ENCODE data around the gene KCNK6.

DNA sequence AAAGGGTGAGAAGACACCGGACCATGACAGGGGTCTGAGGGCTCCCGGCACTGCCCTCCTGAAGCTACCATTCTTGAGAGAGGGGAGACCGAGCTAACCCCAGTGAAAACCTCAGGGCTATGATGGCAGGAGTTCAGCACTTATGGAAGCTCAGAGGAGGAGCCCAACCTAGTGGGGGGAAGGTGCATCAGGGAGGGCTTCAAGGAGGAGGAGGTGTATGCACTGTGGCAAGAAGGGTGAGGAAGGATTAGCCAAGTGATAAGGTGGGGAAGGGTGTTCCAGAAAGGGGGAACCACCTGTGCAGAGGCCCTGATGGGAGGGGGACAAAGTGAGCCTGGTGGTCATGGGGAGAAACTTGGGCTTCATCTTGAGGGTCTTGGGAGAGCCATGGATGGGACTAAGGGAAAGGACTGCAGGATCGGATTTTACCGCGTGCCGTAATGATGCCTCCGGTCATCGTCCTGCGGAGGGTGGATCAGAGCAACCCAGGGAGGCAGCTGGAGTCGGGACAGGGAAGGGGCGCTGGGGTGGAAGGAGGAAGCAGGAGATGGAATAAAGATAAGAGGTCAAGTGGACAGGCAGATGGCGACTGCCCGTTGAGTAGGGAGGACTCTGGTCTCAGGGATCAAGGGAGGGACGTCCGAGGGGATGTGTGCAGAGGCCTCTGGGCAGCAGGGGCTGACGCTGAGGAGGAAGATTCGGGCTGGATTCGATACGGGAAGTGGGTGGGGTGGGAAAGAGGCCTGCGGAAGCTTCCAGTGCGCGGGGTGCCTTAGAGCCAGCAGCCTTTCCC, 41.4 kb downstream of the KCNK6 start:
- TF ChIP-seq CTCF (IDR thresholded peaks at IDR 0.05) (no peak), POLR2AphosphoS5 (IDR thresholded peaks at IDR 0.05) (no peak)
